ENCODE results near the gene ALX4. TPM values are rescaled to one million over a fixed set of nuclear protein-coding genes. Genes with fewer than 3 reads are reported as not detected.

Gene ALX4
- total and polyA plus RNA-seq, 2 experiments from 2014 or later, result not detected

GRCh38 chr11:44322243-44322642 lies 12.3 kb upstream of the ALX4 start:
- TF ChIP-seq POLR2AphosphoS5 (IDR thresholded peaks at IDR 0.05; ENCODE audit: low read depth), result no peak
- TF ChIP-seq ZNF114 (CRISPR knock-in tag; IDR thresholded peaks at IDR 0.05), result no peak
- peak; percentile 53 for TF ChIP-seq EZH2 (IDR thresholded peaks at IDR 0.05; ENCODE audit: low read depth, unreplicated experiment)
- Mint-ChIP-seq H3K36me3 (ENCODE audit: low read depth) (no peaks in the 10 kb centered on the region), H3K27me3 (ENCODE audit: insufficient read depth, low read depth, poor library complexity) (peaks cover 98% of the 10 kb centered on the region), H3K4me1 (peaks cover 31% of the 10 kb centered on the region), H3K27ac (no peak overlapping the region), H3K9me3 (peaks cover 3% of the 10 kb centered on the region; the same call in 2 of the 3 replicates), H3K4me3 (no peak overlapping the region)
- no peaks in the 10 kb centered on the region for H3K36me3 ChIP-seq (ENCODE audit: insufficient read depth)
- H3K4me1 ChIP-seq (ENCODE audit: insufficient read depth), result peaks cover 26% of the 10 kb centered on the region
- H3K27me3 ChIP-seq (ENCODE audit: insufficient read depth), result peaks cover 100% of the 10 kb centered on the region
- ATAC-seq (no peak), DNase-seq (ENCODE audit: low spot score) (no peak)
- no peak overlapping the region for H2AFZ ChIP-seq
- H3K4me3 ChIP-seq, result no peak overlapping the region
- peaks cover 11% of the 10 kb centered on the region for H4K20me1 ChIP-seq (replicated peaks; ENCODE audit: insufficient read depth)
- H3F3A ChIP-seq (replicated peaks; ENCODE audit: low read depth), result peaks cover 3% of the 10 kb centered on the region; the same call in 1 of the 2 replicates
- H3K4me2 ChIP-seq, result no peak overlapping the region
- no peak overlapping the region for H3K27ac ChIP-seq (ENCODE audit: low read depth)
- H3K9me2 ChIP-seq (ENCODE audit: insufficient read depth), result no peaks in the 10 kb centered on the region
- H3K79me2 ChIP-seq (replicated peaks; ENCODE audit: insufficient read depth), result no peaks in the 10 kb centered on the region

- H3K27ac ChIP-seq (ENCODE audit: low read depth), result no peak overlapping the region
- peaks cover 3% of the 10 kb centered on the region; the same call in 2 of the 3 replicates for H3K9me3 Mint-ChIP-seq
- peaks cover 30% of the 10 kb centered on the region for H3K4me1 Mint-ChIP-seq
- H3K79me2 ChIP-seq (replicated peaks; ENCODE audit: insufficient read depth), result no peaks in the 10 kb centered on the region
- H3K4me3 Mint-ChIP-seq, result no peak overlapping the region
- no peaks in the 10 kb centered on the region for H3K9me2 ChIP-seq (ENCODE audit: insufficient read depth)
- no peaks in the 10 kb centered on the region for H3K36me3 Mint-ChIP-seq (ENCODE audit: low read depth)
- peaks cover 33% of the 10 kb centered on the region for H3K4me1 ChIP-seq (ENCODE audit: insufficient read depth)
- DNase-seq (ENCODE audit: low spot score) (no peak), ATAC-seq (no peak)
- peaks cover 3% of the 10 kb centered on the region; the same call in 1 of the 2 replicates for H3F3A ChIP-seq (replicated peaks; ENCODE audit: low read depth)
- H3K4me3 ChIP-seq, result peak overlapping the region; percentile 64; the same call in 1 of the 2 replicates
- peak overlapping the region; percentile 91; the same call in 1 of the 2 replicates for H3K4me2 ChIP-seq
- no peak overlapping the region for H2AFZ ChIP-seq
- no peak for TF ChIP-seq ZNF331 (CRISPR knock-in tag; IDR thresholded peaks at IDR 0.05; ENCODE audit: low read depth)
- TF ChIP-seq CTCF (conservative IDR thresholded peaks at IDR 0.05; ENCODE audit: low read depth in 2 of 2), result no peak
- TF ChIP-seq EZH2phosphoT487 (IDR thresholded peaks at IDR 0.05; ENCODE audit: unreplicated experiment), result no peak
- TF ChIP-seq ETS1 (IDR thresholded peaks at IDR 0.05), result no peak
- no peak for TF ChIP-seq STAT1 (IDR thresholded peaks at IDR 0.05; ENCODE audit: unreplicated experiment)
- TF ChIP-seq EZH2 (IDR thresholded peaks at IDR 0.05; ENCODE audit: low read depth, unreplicated experiment), result peak; percentile 72
- TF ChIP-seq ZNF114 (CRISPR knock-in tag; IDR thresholded peaks at IDR 0.05), result no peak
- H3K36me3 ChIP-seq (ENCODE audit: insufficient read depth), result no peaks in the 10 kb centered on the region
- no peak overlapping the region for H3K27ac Mint-ChIP-seq
- peaks cover 11% of the 10 kb centered on the region for H4K20me1 ChIP-seq (replicated peaks; ENCODE audit: insufficient read depth)
- peaks cover 99% of the 10 kb centered on the region for H3K27me3 Mint-ChIP-seq (ENCODE audit: insufficient read depth, low read depth, poor library complexity)
- H3K27me3 ChIP-seq (ENCODE audit: insufficient read depth), result peaks cover 100% of the 10 kb centered on the region
Observed at GRCh38 chr11:44321059-44321458, 11.1 kb upstream of the ALX4 start.

All from GM23338 (cell line).